Measurements from ENCODE around the gene PPP2R2C.

Gene PPP2R2C

DNA sequence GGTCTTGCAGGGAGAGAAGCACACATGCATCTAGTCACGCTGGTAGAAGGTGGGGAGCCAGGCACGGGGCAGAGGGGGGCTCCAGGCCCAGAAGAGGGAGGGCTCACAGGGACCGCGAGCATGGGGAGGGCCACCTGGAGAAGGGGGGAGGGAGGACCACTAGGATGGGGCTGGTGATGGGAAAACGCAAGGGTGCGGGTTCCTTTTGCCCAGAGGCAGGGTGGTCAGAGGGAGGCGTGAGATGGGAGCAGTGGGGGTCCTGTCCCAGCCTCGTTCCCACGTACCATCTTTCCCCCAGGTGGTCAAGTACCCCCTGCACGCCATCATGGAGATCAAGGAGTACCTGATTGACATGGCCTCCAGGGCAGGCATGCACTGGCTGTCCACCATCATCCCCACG, 172.1 kb downstream of the PPP2R2C start:
- POLR2A ChIA-PET, result no interaction called here
- H3K4me3 ChIP-seq (ENCODE audit: low read depth, low read length), result no peak overlapping the region
- peaks cover 0 to 70% of the 10 kb centered on the region in 2 experiments; a peak in 1 of 3 replicates for H3K36me3 ChIP-seq (ENCODE audit: control insufficient read depth in 2 of 2, insufficient read depth in 1 of 2, low read length in 2 of 2)
- CTCF ChIA-PET, result no interaction called here
- no peak for TF ChIP-seq ZNF707 (tag by site-specific recombination; IDR thresholded peaks at IDR 0.05)
- no peak for TF ChIP-seq ZNF639 (tag by site-specific recombination; IDR thresholded peaks at IDR 0.05)
- no peak for TF ChIP-seq TRIM28 (IDR thresholded peaks at IDR 0.05; ENCODE audit: borderline replicate concordance, low read length)
- no peak for TF ChIP-seq ZNF660 (tag by site-specific recombination; IDR thresholded peaks at IDR 0.05)
- TF ChIP-seq ZNF571 (tag by site-specific recombination; IDR thresholded peaks at IDR 0.05), result no peak
- no peak for TF ChIP-seq GLIS2 (tag by site-specific recombination; IDR thresholded peaks at IDR 0.05)
- no peaks in the 10 kb centered on the region for H3K9me3 ChIP-seq (ENCODE audit: control insufficient read depth, insufficient read depth, low read depth, low read length)
- H3K27ac ChIP-seq (ENCODE audit: extremely low read depth, low read depth, low read length), result no peak overlapping the region
- no peaks in the 10 kb centered on the region for H3K4me1 ChIP-seq (ENCODE audit: control insufficient read depth, insufficient read depth, low read length)

GRCh38 chr4:6299875-6300274, 172.5 kb downstream of the PPP2R2C start:
- H3K27ac ChIP-seq (ENCODE audit: extremely low read depth, low read depth, low read length), result no peak overlapping the region
- no peak overlapping the region for H3K4me3 ChIP-seq (ENCODE audit: low read depth, low read length)
- H3K4me1 ChIP-seq (ENCODE audit: control insufficient read depth, insufficient read depth, low read length), result no peaks in the 10 kb centered on the region
- H3K9me3 ChIP-seq (ENCODE audit: control insufficient read depth, insufficient read depth, low read depth, low read length), result no peaks in the 10 kb centered on the region
- ChIA-PET POLR2A (no interaction called here), CTCF (no interaction called here)
- H3K36me3 ChIP-seq (ENCODE audit: control insufficient read depth in 2 of 2, insufficient read depth in 1 of 2, low read length in 2 of 2), result peaks cover 0 to 74% of the 10 kb centered on the region in 2 experiments; a peak in 1 of 3 replicates
- no peak for TF ChIP-seq ZNF146 (tag by site-specific recombination; IDR thresholded peaks at IDR 0.05)
- no peak for TF ChIP-seq ZNF114 (tag by site-specific recombination; IDR thresholded peaks at IDR 0.05)
- TF ChIP-seq ZFP69B (tag by site-specific recombination; IDR thresholded peaks at IDR 0.05), result no peak
- no peak for TF ChIP-seq ZBTB6 (tag by site-specific recombination; IDR thresholded peaks at IDR 0.05)
- TF ChIP-seq ZBTB20 (tag by site-specific recombination; IDR thresholded peaks at IDR 0.05), result no peak
- TF ChIP-seq ATF2 (tag by site-specific recombination; IDR thresholded peaks at IDR 0.05; ENCODE audit: low read depth), result no peak
- TF ChIP-seq ZNF366 (tag by site-specific recombination; conservative IDR thresholded peaks at IDR 0.05), result no peak
- TF ChIP-seq, protein P1, sequence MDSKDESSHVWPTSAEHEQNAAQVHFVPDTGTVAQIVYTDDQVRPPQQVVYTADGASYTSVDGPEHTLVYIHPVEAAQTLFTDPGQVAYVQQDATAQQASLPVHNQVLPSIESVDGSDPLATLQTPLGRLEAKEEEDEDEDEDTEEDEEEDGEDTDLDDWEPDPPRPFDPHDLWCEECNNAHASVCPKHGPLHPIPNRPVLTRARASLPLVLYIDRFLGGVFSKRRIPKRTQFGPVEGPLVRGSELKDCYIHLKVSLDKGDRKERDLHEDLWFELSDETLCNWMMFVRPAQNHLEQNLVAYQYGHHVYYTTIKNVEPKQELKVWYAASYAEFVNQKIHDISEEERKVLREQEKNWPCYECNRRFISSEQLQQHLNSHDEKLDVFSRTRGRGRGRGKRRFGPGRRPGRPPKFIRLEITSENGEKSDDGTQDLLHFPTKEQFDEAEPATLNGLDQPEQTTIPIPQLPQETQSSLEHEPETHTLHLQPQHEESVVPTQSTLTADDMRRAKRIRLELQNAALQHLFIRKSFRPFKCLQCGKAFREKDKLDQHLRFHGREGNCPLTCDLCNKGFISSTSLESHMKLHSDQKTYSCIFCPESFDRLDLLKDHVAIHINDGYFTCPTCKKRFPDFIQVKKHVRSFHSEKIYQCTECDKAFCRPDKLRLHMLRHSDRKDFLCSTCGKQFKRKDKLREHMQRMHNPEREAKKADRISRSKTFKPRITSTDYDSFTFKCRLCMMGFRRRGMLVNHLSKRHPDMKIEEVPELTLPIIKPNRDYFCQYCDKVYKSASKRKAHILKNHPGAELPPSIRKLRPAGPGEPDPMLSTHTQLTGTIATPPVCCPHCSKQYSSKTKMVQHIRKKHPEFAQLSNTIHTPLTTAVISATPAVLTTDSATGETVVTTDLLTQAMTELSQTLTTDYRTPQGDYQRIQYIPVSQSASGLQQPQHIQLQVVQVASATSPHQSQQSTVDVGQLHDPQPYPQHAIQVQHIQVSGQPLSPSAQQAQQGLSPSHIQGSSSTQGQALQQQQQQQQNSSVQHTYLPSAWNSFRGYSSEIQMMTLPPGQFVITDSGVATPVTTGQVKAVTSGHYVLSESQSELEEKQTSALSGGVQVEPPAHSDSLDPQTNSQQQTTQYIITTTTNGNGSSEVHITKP (tag by site-specific recombination; IDR thresholded peaks at IDR 0.05), result no peak
- TF ChIP-seq ZNF157 (tag by site-specific recombination; IDR thresholded peaks at IDR 0.05), result no peak
- TF ChIP-seq ZNF791 (tag by site-specific recombination; IDR thresholded peaks at IDR 0.05), result no peak
- TF ChIP-seq, protein P2, sequence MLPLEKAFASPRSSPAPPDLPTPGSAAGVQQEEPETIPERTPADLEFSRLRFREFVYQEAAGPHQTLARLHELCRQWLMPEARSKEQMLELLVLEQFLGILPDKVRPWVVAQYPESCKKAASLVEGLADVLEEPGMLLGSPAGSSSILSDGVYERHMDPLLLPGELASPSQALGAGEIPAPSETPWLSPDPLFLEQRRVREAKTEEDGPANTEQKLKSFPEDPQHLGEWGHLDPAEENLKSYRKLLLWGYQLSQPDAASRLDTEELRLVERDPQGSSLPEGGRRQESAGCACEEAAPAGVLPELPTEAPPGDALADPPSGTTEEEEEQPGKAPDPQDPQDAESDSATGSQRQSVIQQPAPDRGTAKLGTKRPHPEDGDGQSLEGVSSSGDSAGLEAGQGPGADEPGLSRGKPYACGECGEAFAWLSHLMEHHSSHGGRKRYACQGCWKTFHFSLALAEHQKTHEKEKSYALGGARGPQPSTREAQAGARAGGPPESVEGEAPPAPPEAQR (tag by site-specific recombination; IDR thresholded peaks at IDR 0.05), result no peak
- TF ChIP-seq, protein P3, sequence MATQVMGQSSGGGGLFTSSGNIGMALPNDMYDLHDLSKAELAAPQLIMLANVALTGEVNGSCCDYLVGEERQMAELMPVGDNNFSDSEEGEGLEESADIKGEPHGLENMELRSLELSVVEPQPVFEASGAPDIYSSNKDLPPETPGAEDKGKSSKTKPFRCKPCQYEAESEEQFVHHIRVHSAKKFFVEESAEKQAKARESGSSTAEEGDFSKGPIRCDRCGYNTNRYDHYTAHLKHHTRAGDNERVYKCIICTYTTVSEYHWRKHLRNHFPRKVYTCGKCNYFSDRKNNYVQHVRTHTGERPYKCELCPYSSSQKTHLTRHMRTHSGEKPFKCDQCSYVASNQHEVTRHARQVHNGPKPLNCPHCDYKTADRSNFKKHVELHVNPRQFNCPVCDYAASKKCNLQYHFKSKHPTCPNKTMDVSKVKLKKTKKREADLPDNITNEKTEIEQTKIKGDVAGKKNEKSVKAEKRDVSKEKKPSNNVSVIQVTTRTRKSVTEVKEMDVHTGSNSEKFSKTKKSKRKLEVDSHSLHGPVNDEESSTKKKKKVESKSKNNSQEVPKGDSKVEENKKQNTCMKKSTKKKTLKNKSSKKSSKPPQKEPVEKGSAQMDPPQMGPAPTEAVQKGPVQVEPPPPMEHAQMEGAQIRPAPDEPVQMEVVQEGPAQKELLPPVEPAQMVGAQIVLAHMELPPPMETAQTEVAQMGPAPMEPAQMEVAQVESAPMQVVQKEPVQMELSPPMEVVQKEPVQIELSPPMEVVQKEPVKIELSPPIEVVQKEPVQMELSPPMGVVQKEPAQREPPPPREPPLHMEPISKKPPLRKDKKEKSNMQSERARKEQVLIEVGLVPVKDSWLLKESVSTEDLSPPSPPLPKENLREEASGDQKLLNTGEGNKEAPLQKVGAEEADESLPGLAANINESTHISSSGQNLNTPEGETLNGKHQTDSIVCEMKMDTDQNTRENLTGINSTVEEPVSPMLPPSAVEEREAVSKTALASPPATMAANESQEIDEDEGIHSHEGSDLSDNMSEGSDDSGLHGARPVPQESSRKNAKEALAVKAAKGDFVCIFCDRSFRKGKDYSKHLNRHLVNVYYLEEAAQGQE (tag by site-specific recombination; IDR thresholded peaks at IDR 0.05), result no peak
- TF ChIP-seq ZNF654 (tag by site-specific recombination; IDR thresholded peaks at IDR 0.05; ENCODE audit: low read depth), result no peak
- no peak for TF ChIP-seq ZNF48 (tag by site-specific recombination; IDR thresholded peaks at IDR 0.05)
- no peak for TF ChIP-seq ZNF776 (tag by site-specific recombination; IDR thresholded peaks at IDR 0.05; ENCODE audit: borderline replicate concordance)
- TF ChIP-seq ZNF433 (tag by site-specific recombination; IDR thresholded peaks at IDR 0.05; ENCODE audit: low read depth), result no peak
- no peak for TF ChIP-seq ZNF580 (tag by site-specific recombination; IDR thresholded peaks at IDR 0.05)
